Activated CD4-positive, alpha-beta T cell treated with anti-CD3 and anti-CD28 coated beads for 36 hours (primary cell): ENCODE results near the gene PRDM7. TPM values are rescaled to one million over a fixed set of nuclear protein-coding genes. Genes with fewer than 3 reads are reported as not detected.
"Not testable (repeated sequence)": the region's sequence is repeated elsewhere in the genome, so short reads cannot be mapped to it uniquely, and the experiment has no call there.

ENCODE experiments used
- ATAC-seq: fragments of 200-7000 bp; cut with Tn5 transposase; one replicate; pipeline ENCODE4 v1.10.0; 2021; ENCODE audit warnings: mild to moderate bottlenecking, moderate library complexity
- CTCF ChIA-PET: fragments of 350-600 bp; sonication (Branson Sonifier 250); formaldehyde crosslinking; loops from one replicate; lab custom pipeline; 2021; ENCODE audit warnings: antibody characterized with exemption; lab: Charles Lee
- POLR2A ChIA-PET: fragments of 350-600 bp; sonication (Branson Sonifier 250); formaldehyde crosslinking; loops from one replicate; lab custom pipeline; 2021; ENCODE audit warnings: antibody characterized with exemption, inconsistent platforms; lab: Charles Lee
- DNase-seq: peaks from one replicate; pipeline ENCODE4 v3.0.0-alpha.2; 2020
- H3K27ac Mint-ChIP-seq: one replicate; pipeline ENCODE4 v1.8.0; 2021; ENCODE audit warnings: mixed read lengths
- H3K27me3 Mint-ChIP-seq: one replicate; pipeline ENCODE4 v1.8.0; 2021; ENCODE audit warnings: mixed read lengths
- H3K36me3 Mint-ChIP-seq: one replicate; pipeline ENCODE4 v1.8.0; 2021; ENCODE audit warnings: low read depth, mixed read lengths
- H3K4me1 Mint-ChIP-seq: one replicate; pipeline ENCODE4 v1.8.0; 2021; ENCODE audit warnings: mixed read lengths
- H3K4me3 Mint-ChIP-seq: one replicate; pipeline ENCODE4 v1.8.0; 2021; ENCODE audit warnings: mild to moderate bottlenecking, moderate library complexity, mixed read lengths
- H3K9me3 Mint-ChIP-seq: one replicate; pipeline ENCODE4 v1.8.0; 2021; ENCODE audit warnings: low read depth, mixed read lengths
- intact Hi-C, 2 experiments: fragments of 100-400 bp; cut with DNase I in 1 of 2; cut with micrococcal nuclease in 1 of 2; formaldehyde crosslinking; loops; one replicate each; pipeline versions ENCODE4 v1.14.2 to v1.15.1; 2022 to 2024; cut with DNase I, micrococcal nuclease
- total RNA-seq, 2 experiments: library from RNA; stranded (reverse); gene quantifications; one replicate each; pipeline ENCODE4 v1.2.3, GENCODE V29; 2021

Gene PRDM7
- total RNA-seq, 2 experiments from 2014 or later, result not detected

- DNase-seq (no peak), ATAC-seq (no peak)
- H3K27ac Mint-ChIP-seq, result no peak overlapping the region
- H3K4me1 Mint-ChIP-seq, result peaks cover 15% of the 10 kb centered on the region
- H3K4me3 Mint-ChIP-seq, result no peak overlapping the region
- POLR2A ChIA-PET, result no interaction called here
- H3K36me3 Mint-ChIP-seq, result no peaks in the 10 kb centered on the region
- no peaks in the 10 kb centered on the region for H3K9me3 Mint-ChIP-seq
- CTCF ChIA-PET, result interaction anchor here (0.8 kb wide), 1 partner anchor 11 kb away, joined by 3 read pairs; no protein-coding TSS in a partner anchor
- H3K27me3 Mint-ChIP-seq, result no peaks in the 10 kb centered on the region
- intact Hi-C loops, result no loop called here
Measured at GRCh38 chr16:90010676-90011507, 66.2 kb downstream of the PRDM7 start.

- Mint-ChIP-seq H3K4me1 (peaks cover 15% of the 10 kb centered on the region), H3K9me3 (no peaks in the 10 kb centered on the region), H3K4me3 (peak overlapping the region; percentile 67), H3K27me3 (no peaks in the 10 kb centered on the region), H3K36me3 (no peaks in the 10 kb centered on the region), H3K27ac (no peak overlapping the region)
- CTCF ChIA-PET, result interaction anchor here (0.6 to 1.2 kb wide), 2 partner anchors 11 to 904 kb away, joined by 4 read pairs; partner anchors contain the start of gene DBNDD1
- ATAC-seq (peak; percentile 34), DNase-seq (no peak)
- intact Hi-C loops, result no loop called here
- POLR2A ChIA-PET, result interaction anchor here (1.0 kb wide), 1 partner anchor 9 kb away, joined by 3 read pairs; no protein-coding TSS in a partner anchor
Measured at GRCh38 chr16:90009172-90009899, 67.8 kb downstream of the PRDM7 start.

- CTCF ChIA-PET, result interaction anchor here (0.6 to 1.2 kb wide), 2 partner anchors 11 to 904 kb away, joined by 4 read pairs; partner anchors contain the start of gene DBNDD1
- Mint-ChIP-seq H3K4me1 (peaks cover 15% of the 10 kb centered on the region), H3K27me3 (no peaks in the 10 kb centered on the region), H3K9me3 (no peaks in the 10 kb centered on the region), H3K4me3 (peak overlapping the region; percentile 67), H3K27ac (peak overlapping the region; percentile 59), H3K36me3 (no peaks in the 10 kb centered on the region)
- intact Hi-C loops, result no loop called here
- peak; percentile 80 for DNase-seq
- ATAC-seq, result peak; percentile 99
- POLR2A ChIA-PET, result interaction anchor here (1.0 kb wide), 1 partner anchor 9 kb away, joined by 3 read pairs; no protein-coding TSS in a partner anchor
Measured at GRCh38 chr16:90008708-90009145, 68.4 kb downstream of the PRDM7 start.

GRCh38 chr16:90007635-90008234, 69.4 kb downstream of the PRDM7 start:
- H3K9me3 Mint-ChIP-seq, H3K36me3 Mint-ChIP-seq, H3K27me3 Mint-ChIP-seq, H3K27ac Mint-ChIP-seq, intact Hi-C loops, DNase-seq, ATAC-seq, H3K4me3 Mint-ChIP-seq, POLR2A ChIA-PET, CTCF ChIA-PET: not testable (repeated sequence)
- H3K4me1 Mint-ChIP-seq, result peaks cover 15% of the 10 kb centered on the region

- ATAC-seq, result no peak
Measured at GRCh38 chr16:90007015-90007414, 70.1 kb downstream of the PRDM7 start.

More at GRCh38 chr16:90007015-90007414, 70.1 kb downstream of the PRDM7 start:
- Mint-ChIP-seq H3K4me3 (no peak overlapping the region), H3K27me3 (no peaks in the 10 kb centered on the region), H3K4me1 (peaks cover 15% of the 10 kb centered on the region), H3K36me3 (no peaks in the 10 kb centered on the region), H3K27ac (no peak overlapping the region), H3K9me3 (no peaks in the 10 kb centered on the region)
- DNase-seq, result no peak
- ChIA-PET CTCF (no interaction called here), POLR2A (no interaction called here)
- intact Hi-C loops, result no loop called here

Other genes starting within 250 kb of the PRDM7 start
- 1 to 10 TPM; 1.1 to 1.5 TPM for gene SPIRE2, start 248.9 kb downstream of the PRDM7 start, total RNA-seq
- gene TCF25, start 203.7 kb downstream of the PRDM7 start, total RNA-seq, result 100 to 1,000 TPM; 122 to 133 TPM
- gene MC1R, start 158.5 kb downstream of the PRDM7 start, total RNA-seq, result 1 to 10 TPM; 1.2 to 2.0 TPM
- under 1 TPM; 0.40 to 0.43 TPM for gene TUBB3, start 154.0 kb downstream of the PRDM7 start, total RNA-seq
- 10 to 100 TPM; 21.1 to 25.9 TPM for gene DEF8, start 128.6 kb downstream of the PRDM7 start, total RNA-seq
- gene DBNDD1, start 57.9 kb downstream of the PRDM7 start, total RNA-seq, result 1 to 10 TPM; 1.2 to 1.5 TPM